GM23248 (cell line): ENCODE data around the gene TSHZ2.

Source experiments
- EZH2 ChIP-seq: fragments of 200-600 bp; sonication (generic); IDR thresholded peaks from 2 replicates; pipeline ENCODE4 v1.6.1; 2018; ENCODE audit warnings: antibody characterized with exemption, mild to moderate bottlenecking; ENCODE audit not compliant: insufficient read depth, poor library complexity, severe bottlenecking
- EZH2phosphoT487 ChIP-seq: fragments of 200-600 bp; sonication (generic); IDR thresholded peaks from 2 replicates; pipeline ENCODE4 v1.6.1; 2018; ENCODE audit warnings: antibody characterized with exemption, moderate library complexity, mild to moderate bottlenecking, low read depth; ENCODE audit not compliant: insufficient read depth

- TF ChIP-seq EZH2phosphoT487 (no peak), EZH2 (no peak)
Observed at GRCh38 chr20:53365076-53365475, 392.9 kb downstream of the TSHZ2 start.
